Measurements from ENCODE around the gene DCXR.

DNA sequence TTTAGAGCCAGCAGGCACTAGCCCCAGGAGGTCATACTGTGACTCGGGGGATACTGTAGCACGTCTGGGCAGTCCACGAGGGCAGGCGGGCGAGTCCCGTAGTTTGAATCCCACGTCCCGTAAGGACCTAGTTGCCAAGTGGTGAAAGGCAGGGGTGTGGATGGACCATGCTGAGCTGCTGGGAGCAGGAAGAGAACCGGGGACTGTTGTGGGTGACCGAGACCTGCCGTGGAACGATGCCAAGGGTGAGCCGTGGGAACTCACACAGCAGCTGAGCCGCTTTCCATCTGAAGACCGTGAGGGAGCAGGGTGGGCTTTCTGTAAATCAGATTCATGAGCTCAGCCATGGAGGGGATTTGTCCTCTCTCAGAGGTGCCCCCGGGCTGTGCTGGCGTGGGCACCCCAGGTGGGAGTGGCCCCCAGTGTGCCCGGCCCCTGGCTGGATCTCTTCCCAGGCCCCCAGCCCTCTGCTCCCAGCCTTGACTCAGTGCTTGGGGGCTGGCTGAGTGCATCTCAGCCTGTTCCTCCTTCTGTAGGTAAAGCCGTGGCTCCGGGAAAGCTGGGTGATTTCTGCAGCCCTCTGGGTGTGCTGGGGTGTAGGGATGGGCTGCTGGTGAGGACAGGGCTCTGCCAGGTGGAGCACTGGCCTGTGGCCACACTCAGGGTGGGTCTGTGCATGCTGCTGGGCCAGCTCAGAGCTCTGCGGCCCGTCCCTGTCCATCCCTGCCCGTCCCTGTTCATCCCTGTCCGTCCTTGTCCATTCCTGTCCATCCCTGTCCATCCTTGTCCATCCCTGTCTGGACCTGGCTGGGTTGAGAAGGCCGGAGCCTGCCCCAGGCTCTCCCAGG lies 46.4 kb downstream of the DCXR start:
- TF ChIP-seq CTCF (conservative IDR thresholded peaks at IDR 0.05) (no peak), EZH2 (IDR thresholded peaks at IDR 0.05; ENCODE audit: low read depth) (no peak)
